GM19023 (cell line): ENCODE measurements around the gene CATSPERZ.
"Not testable (repeated sequence)": the region's sequence is repeated elsewhere in the genome, so short reads cannot be mapped to it uniquely, and the experiment has no call there.

Source experiments
- ATAC-seq: cut with Tn5 transposase; IDR thresholded peaks from one replicate; pipeline ENCODE4 v1.9.1; 2021; ENCODE audit warnings: mild to moderate bottlenecking, moderate library complexity; ENCODE audit not compliant: unreplicated experiment

The CATSPERZ gene

GRCh38 chr11:64317325-64317960 lies 17.3 kb downstream of the CATSPERZ start, which contains the start of gene TRMT112:
Gene TRMT112, minus strand, starts transcription at chr11:64317559. Its CDS starts 33 bp downstream, at chr11:64317526.
- peak; percentile 65 for ATAC-seq

GRCh38 chr11:64317961-64318765 lies 18.0 kb downstream of the CATSPERZ start, which contains the start of gene PRDX5:
Gene PRDX5, plus strand, starts transcription at chr11:64318121. Its CDS starts 95 bp downstream, at chr11:64318216.
- peak; percentile 78 for ATAC-seq

- ATAC-seq: no peak
Observed at GRCh38 chr11:64318766-64319761, 18.9 kb downstream of the CATSPERZ start.

GRCh38 chr11:64320556-64320955 lies 20.4 kb downstream of the CATSPERZ start:
- no peak for ATAC-seq

DNA sequence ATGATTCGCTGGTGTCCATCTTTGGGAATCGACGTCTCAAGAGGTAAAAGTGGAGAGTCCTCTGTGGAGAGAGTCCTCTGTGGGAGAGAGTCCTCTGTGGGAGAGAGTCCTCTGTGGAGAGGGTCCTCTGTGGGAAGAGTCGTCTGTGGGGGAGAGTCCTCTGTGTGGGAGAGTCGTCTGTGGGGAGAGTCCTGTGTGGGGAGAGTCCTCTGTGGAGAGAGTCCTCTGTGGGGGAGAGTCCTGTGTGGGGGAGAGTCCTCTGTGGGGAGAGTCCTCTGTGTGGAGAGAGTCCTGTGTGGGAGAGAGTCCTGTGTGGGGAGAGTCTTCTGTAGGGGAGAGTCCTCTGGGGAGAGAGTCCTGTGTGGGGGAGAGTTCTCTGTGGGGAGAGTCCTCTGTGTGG lies 20.9 kb downstream of the CATSPERZ start:
- ATAC-seq: no peak

DNA sequence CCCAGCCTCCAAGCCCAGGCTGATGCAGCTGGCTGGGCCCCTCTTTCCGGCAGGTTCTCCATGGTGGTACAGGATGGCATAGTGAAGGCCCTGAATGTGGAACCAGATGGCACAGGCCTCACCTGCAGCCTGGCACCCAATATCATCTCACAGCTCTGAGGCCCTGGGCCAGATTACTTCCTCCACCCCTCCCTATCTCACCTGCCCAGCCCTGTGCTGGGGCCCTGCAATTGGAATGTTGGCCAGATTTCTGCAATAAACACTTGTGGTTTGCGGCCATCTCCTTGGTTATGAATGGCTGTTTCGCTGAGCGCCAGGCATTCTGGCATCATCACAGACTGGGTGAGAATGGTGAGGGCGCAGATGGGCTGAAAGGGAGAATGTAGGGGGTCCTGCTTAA lies 21.4 kb downstream of the CATSPERZ start:
- no peak for ATAC-seq

DNA sequence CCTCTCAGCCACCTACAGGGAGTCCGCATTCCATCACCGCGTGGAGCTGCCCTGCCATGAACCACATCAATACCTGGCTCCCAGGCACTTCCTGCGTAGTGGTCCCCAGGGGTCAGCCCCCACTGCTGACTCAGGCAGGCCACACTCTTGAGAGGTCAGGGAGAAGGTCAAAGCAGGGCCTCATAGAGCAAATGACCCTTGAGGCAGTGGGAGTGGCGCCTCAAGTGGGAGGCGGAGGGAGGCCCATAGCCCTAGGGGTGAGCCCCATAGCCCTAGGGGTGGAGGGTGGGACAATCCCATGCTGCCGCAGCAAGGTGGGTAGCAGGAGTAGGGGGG lies 22.7 kb downstream of the CATSPERZ start:
- ATAC-seq: no peak

DNA sequence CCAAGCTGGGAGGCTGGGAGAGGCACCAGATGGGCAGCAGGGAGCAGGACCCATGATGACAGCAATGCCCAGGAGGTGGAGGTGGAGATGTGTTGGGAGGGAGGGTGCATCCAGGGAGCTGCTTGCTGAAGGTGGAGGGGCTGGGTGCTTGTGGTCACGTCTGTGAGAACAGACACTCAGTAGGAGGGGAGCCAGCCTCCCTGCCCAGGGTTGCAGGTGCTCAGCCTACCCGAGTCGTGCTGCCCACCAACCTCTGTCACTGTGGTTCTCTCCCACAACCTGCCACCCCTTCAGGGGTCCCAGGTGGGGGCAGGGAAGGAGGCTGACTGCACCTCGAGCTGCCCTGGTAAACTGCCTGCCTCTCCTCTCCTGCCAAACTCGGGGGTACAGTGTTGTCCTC lies 23.2 kb downstream of the CATSPERZ start:
- ATAC-seq: no peak

GRCh38 chr11:64323984-64324383 lies 23.8 kb downstream of the CATSPERZ start:
- not testable (repeated sequence) for ATAC-seq

- no peak for ATAC-seq
Observed at GRCh38 chr11:64324692-64325469, 24.7 kb downstream of the CATSPERZ start.

GRCh38 chr11:64327375-64327774 lies 27.2 kb downstream of the CATSPERZ start:
- no peak for ATAC-seq

- no peak for ATAC-seq
Observed at GRCh38 chr11:64327993-64328392, 27.8 kb downstream of the CATSPERZ start.

GRCh38 chr11:64330888-64331287 lies 30.7 kb downstream of the CATSPERZ start:
- ATAC-seq: no peak

DNA sequence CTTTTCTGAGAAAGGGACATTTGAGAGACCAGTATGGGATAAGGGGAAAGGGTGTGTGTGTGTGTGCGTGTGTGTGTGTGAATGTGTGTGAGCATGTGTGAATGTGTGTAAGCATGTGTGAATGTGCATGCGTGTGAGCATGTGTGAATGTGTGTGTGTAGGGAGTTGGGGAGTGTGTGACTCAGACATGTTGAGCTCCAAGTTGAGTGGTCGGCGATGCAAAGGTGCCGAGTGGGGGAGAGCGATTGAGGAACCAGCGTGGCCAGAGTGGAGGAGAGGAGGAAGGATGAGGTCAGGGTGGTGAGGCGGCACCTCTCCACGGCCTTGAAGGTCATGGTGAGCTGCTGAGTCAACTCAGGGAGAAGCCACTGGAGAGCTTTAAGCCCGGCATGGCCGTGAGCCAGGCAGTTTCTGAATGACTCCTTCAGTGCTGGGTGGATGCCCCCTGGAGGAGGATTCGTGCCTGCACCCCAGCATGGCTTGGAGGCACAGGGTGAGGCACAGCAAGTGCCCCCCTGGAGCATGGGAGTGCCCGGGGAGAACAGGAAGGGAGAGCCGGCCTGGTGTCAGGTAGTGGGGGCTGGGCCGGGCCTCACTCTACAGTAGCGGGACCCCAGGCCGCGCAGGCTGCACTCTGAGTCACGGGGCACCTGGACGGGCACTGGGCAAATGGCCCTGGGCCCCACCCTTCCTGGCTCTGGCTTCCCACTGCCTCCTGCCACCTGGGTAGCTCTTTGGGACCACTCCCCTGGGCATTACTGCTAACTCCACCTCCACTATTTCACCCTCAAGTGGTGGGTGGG lies 31.6 kb downstream of the CATSPERZ start:
- ATAC-seq: peak; percentile 46

- ATAC-seq: no peak
Observed at GRCh38 chr11:64333556-64333955, 33.4 kb downstream of the CATSPERZ start.

GRCh38 chr11:64334764-64335735 lies 34.9 kb downstream of the CATSPERZ start:
- peak; percentile 80 for ATAC-seq

DNA sequence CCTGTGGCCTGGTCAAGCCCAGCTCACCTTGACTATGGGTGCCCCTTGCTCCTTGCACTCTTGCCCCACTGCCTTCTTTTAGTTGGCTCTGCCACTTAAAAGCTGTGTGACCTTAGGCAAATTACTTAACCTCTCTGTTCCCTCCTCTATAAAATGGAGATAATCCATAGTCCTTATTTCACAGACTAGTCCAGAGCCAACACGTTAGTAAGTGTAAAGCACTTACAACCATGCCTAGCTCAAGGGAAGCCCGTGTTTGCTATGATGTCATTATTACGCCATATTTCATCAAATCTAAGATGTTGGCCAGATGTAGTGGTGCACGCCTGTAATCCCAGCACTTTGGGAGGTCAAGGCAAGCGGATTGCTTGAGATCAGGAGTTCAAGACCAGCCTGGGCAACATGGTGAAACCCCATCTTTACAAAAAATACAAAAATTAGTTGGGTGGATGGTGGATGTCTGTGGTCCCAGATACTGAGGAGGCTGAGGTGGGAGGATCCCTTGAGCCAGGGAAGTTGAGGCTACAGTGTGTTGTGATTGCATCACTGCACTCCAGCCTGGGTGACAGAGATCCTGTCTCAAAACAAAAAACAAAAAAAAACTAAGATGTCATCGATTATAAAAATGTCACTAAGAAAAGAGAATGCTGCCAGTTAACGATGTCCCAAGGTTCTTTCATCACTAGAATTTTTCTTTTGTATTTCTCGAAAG lies 37.5 kb downstream of the CATSPERZ start:
- no peak for ATAC-seq

DNA sequence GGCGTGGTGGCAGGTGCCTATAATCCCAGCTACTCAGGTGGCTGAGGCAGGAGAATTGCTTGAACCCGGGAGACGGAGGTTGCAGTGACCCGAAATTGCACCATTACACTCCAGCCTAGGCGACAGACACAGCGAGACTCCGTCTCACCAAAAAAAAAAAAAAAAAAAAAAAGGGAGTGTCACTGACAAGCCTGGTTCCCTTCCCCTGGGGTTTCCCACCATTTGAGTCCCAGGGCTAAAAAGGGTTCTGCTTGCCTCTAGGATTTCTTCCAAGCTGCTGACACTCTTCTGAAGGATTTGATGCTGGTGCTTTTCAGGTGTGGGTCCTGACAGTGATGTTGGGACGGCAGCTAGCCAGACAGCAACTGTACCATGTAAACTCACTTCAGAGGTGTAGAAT lies 38.6 kb downstream of the CATSPERZ start:
- ATAC-seq: no peak
